ENCODE measurements around the gene RNF182.
"Not testable (repeated sequence)": the region's sequence is repeated elsewhere in the genome, so short reads cannot be mapped to it uniquely, and the experiment has no call there.

The RNF182 gene

GRCh38 chr6:13943943-13944342, 19.2 kb downstream of the RNF182 start:
- TF ChIP-seq ZFX (IDR thresholded peaks at IDR 0.05) = no peak
- TF ChIP-seq CTCF (conservative IDR thresholded peaks at IDR 0.05) = no peak
- no peak overlapping the region for H3K27ac ChIP-seq

- TF ChIP-seq CTCF (conservative IDR thresholded peaks at IDR 0.05) = no peak
- TF ChIP-seq ZFX (IDR thresholded peaks at IDR 0.05) = no peak
- no peak overlapping the region for H3K27ac ChIP-seq
Observed at GRCh38 chr6:13946506-13946905, 21.8 kb downstream of the RNF182 start.

- H3K27ac ChIP-seq = no peak overlapping the region
- TF ChIP-seq CTCF (conservative IDR thresholded peaks at IDR 0.05) (no peak), ZFX (IDR thresholded peaks at IDR 0.05) (no peak)
Observed at GRCh38 chr6:13947611-13948178, 22.9 kb downstream of the RNF182 start.

- TF ChIP-seq CTCF (conservative IDR thresholded peaks at IDR 0.05) (no peak), ZFX (IDR thresholded peaks at IDR 0.05) (no peak)
- H3K27ac ChIP-seq = no peak overlapping the region
Observed at GRCh38 chr6:13952101-13952500, 27.3 kb downstream of the RNF182 start.

- no peak overlapping the region for H3K27ac ChIP-seq
- TF ChIP-seq ZFX (IDR thresholded peaks at IDR 0.05) (no peak), CTCF (conservative IDR thresholded peaks at IDR 0.05) (no peak)
Observed at GRCh38 chr6:13953061-13953705, 28.4 kb downstream of the RNF182 start.

- TF ChIP-seq CTCF (conservative IDR thresholded peaks at IDR 0.05) (no peak), ZFX (IDR thresholded peaks at IDR 0.05) (no peak)
- H3K27ac ChIP-seq = no peak overlapping the region
Observed at GRCh38 chr6:13965582-13966127, 40.9 kb downstream of the RNF182 start.

GRCh38 chr6:13971303-13971702, 46.6 kb downstream of the RNF182 start:
- TF ChIP-seq ZFX (IDR thresholded peaks at IDR 0.05) = no peak
- no peak for TF ChIP-seq CTCF (conservative IDR thresholded peaks at IDR 0.05)
- no peak overlapping the region for H3K27ac ChIP-seq

- H3K27ac ChIP-seq = not testable (repeated sequence)
Observed at GRCh38 chr6:13972602-13973001, 47.9 kb downstream of the RNF182 start.

GRCh38 chr6:13973422-13973821, 48.7 kb downstream of the RNF182 start:
- H3K27ac ChIP-seq = not testable (repeated sequence)

Measured in C4-2B (cell line).